Measurements from ENCODE around the gene HSFY2. TPM values are rescaled to one million over a fixed set of nuclear protein-coding genes. Genes with fewer than 3 reads are reported as not detected.
"Not testable (repeated sequence)": the region's sequence is repeated elsewhere in the genome, so short reads cannot be mapped to it uniquely, and the experiment has no call there.

The HSFY2 gene, protein sequence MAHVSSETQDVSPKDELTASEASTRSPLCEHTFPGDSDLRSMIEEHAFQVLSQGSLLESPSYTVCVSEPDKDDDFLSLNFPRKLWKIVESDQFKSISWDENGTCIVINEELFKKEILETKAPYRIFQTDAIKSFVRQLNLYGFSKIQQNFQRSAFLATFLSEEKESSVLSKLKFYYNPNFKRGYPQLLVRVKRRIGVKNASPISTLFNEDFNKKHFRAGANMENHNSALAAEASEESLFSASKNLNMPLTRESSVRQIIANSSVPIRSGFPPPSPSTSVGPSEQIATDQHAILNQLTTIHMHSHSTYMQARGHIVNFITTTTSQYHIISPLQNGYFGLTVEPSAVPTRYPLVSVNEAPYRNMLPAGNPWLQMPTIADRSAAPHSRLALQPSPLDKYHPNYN
- 0.63 TPM for polyA plus RNA-seq (ENCODE audit: insufficient read length)
- long read RNA-seq, donor 1: 0 reads
- long read RNA-seq, donor 2: 0 reads
- long read RNA-seq, donor 3: 0 reads
- long read RNA-seq, donor 4: 0 reads
- long read RNA-seq, donor 5: 0 reads
- long read RNA-seq, donor 6: 0 reads
- long read RNA-seq, donor 7: 0 reads
- long read RNA-seq, donor 8: 0 reads

DNA sequence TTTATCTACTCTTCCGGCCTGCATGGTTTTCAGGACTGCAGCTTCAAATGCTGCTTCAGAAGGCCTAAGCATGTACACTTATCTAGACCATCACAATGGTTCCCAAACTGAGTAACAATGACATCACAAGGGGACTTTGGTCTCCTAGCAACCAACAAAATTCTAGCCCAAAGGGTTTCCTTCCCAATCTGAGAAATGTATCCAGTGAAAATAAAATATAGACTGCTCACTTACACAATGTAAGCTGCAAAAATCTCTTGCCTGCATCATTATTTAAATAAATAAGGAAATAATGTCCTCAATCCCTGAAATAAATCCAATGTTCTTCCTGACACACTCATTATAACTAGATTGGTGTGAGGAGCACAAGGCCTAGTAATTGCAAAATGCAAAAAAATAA lies at the start of gene HSFY2:
Gene HSFY2, minus strand, starts transcription at position 101 of the 400 bp plus-strand sequence. CDS start 117 bp downstream, outside the sequence.
- not testable (repeated sequence) for DNase-seq

DNA sequence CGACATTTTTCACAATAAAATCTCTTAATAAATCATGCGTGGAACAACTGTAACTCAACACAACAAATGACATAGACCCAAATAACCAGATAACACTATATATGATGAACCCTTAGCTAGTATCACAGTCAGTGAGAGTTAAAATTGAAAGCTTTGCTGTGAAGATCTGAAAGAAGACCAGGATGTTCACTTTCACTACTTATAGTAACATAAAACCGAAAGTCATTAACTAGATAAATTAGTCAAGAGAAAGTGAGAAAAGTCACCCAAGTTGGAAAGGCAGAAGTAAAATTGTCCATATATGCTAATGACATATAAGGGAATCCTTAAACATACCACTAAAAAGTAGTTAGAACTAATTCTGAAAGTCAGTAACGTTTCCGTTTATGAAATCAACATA lies 42.2 kb upstream of the HSFY2 start:
- DNase-seq: not testable (repeated sequence)

DNA sequence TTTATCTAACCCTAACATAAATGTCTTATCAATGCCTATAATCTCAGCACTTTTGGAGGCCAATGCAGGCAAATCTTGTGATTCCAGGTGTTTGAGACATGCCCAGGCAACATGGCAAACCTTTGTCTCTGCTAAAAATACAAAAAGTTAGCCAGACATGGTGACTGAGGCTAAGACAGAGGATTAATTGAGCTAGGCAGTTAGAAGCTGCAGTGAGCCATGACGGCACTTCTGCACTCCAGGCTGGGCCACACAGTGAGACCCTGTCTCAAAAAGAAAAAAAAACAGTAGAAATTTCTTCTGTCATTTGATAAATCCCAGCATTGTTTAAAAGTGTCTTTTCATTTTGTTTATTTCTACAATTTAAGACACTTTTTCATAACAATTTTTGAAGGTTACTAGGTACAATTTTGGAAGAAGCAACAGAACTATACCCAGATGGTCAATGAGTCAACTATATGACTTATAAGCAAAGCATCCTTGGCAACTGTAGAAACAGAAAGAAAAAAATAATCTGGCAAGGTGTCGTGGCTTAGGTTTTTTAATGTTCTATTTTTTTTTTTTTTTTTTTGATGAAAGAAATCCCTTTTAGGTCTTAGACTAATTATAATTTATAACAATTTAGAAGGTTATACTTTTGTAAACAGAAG lies 15.3 kb upstream of the HSFY2 start:
- not testable (repeated sequence) for DNase-seq

DNA sequence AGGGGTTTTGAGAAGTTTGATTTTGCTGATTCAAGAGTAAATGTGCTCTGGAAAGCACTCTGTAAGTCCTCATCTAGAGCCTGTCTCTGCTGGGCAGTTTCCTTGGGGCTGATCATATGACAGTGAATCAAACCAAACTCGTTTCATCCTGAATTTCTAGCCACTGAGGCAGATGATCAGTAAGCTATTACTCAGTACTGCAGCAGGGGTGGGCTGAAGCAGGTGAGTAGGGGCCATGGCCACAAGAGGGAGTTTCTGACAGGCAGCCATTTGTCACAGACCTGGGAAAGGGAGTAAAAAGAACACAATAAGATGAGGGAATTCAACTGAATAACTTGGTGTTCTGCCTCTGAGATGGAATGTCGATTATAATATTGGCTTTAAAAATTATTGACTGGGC lies 19.5 kb downstream of the HSFY2 start:
- DNase-seq: not testable (repeated sequence)

DNA sequence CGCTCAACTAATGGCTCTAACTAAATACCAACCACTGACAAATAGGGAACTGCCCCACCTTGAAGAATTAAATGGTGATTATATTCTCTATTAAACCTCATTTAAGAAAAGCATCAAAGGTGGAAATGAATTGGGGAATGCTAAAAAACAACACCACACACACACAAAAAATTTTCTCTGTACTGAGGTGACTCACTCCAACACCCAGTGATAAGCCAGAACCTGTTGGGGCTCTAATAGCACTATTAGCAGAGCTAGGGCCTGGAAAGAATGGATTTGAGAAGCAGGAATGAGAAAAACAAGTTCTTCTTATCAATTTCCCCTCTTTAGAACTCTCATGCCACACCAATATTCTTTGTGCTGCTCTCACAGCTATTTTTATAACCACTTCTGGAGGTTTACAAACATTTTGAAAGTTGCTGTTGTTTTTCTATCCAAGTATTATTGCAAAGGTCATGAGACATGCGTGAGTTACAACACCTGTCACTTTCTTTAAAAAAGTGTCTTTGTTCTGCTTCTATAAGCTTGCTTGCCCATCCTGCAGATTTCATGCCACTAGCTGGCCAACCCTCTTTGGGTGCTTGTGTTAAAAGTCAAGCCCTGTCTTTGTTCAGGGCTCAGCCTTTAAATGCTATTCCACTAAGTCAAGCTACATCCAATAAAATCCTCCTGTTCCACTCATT lies 20.3 kb downstream of the HSFY2 start:
- not testable (repeated sequence) for DNase-seq

DNA sequence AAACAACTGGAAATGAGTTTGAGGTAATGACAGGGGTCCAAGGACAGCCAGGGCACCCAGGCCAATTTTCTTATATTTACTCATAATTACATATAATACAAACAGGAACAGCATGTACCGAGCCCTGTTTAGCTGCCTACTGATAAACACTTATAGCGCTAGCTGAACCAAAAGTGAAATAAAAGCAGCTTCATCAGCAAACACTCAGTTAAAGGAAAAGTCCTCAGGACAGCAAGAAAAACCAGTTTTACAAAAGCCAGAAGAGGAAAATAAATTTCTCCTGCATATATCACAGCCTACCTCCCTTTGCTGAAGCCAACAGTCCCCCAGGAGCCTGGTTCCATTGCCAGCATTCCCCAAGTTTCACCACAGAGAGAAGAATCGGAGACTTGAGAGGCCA lies 49.8 kb downstream of the HSFY2 start:
- not testable (repeated sequence) for DNase-seq

Other genes with a start within 250 kb of the HSFY2 start
- gene HSFY1, start 227.0 kb downstream of the HSFY2 start, polyA plus RNA-seq (ENCODE audit: insufficient read length): 0.38 TPM